WTC11 (cell line): Measurements from ENCODE around the gene TOR1A. TPM values are rescaled to one million over a fixed set of nuclear protein-coding genes. Genes with fewer than 3 reads are reported as not detected.

Experiments used
- ATAC-seq: fragments of 200-7000 bp; cut with Tn5 transposase; 2 replicates; pipeline ENCODE4 v1.10.0; 2021; ENCODE audit warnings: mild to moderate bottlenecking, moderate library complexity
- CTCF ChIA-PET: fragments of 300-600 bp; sonication (Branson Sonifier 250); formaldehyde crosslinking; loops from one replicate; lab custom pipeline; 2021; ENCODE audit warnings: antibody characterized with exemption; lab: Charles Lee
- POLR2A ChIA-PET: fragments of 350-600 bp; sonication (Branson Sonifier 250); formaldehyde crosslinking; loops from one replicate; lab custom pipeline; 2021; ENCODE audit warnings: antibody characterized with exemption; lab: Charles Lee
- DNase-seq: peaks from one replicate; pipeline ENCODE4 v3.0.0; 2021; ENCODE audit warnings: low spot score
- H3K27ac Mint-ChIP-seq: 2 replicates; pipeline ENCODE4 v1.8.0; 2021; ENCODE audit warnings: mixed read lengths
- H3K27me3 Mint-ChIP-seq: 2 replicates; pipeline ENCODE4 v1.8.0; 2021; ENCODE audit warnings: low read depth, mild to moderate bottlenecking, moderate library complexity, mixed read lengths
- H3K36me3 Mint-ChIP-seq: 2 replicates; pipeline ENCODE4 v1.8.0; 2021; ENCODE audit warnings: mixed read lengths
- H3K4me1 Mint-ChIP-seq: 2 replicates; pipeline ENCODE4 v1.8.0; 2022; ENCODE audit warnings: mixed read lengths
- H3K4me3 Mint-ChIP-seq: 2 replicates; pipeline ENCODE4 v1.8.0; 2021; ENCODE audit warnings: mild to moderate bottlenecking, moderate library complexity, mixed read lengths
- H3K9me3 Mint-ChIP-seq: 2 replicates; pipeline ENCODE4 v1.8.0; 2021; ENCODE audit warnings: mixed read lengths
- ATF2 ChIP-seq: sonication (generic); formaldehyde crosslinking; IDR thresholded peaks from 2 replicates; pipeline ENCODE4 v1.8.1; 2022; ENCODE audit warnings: low read depth, missing genetic modification reagents, borderline replicate concordance
- CBFB ChIP-seq: sonication (generic); formaldehyde crosslinking; IDR thresholded peaks from 2 replicates; pipeline ENCODE4 v1.8.1; 2022; ENCODE audit warnings: mild to moderate bottlenecking, low read depth, missing genetic modification reagents
- E2F5 ChIP-seq: sonication (generic); formaldehyde crosslinking; IDR thresholded peaks from 2 replicates; pipeline ENCODE4 v1.8.1; 2022; ENCODE audit warnings: mild to moderate bottlenecking, moderate library complexity, missing genetic modification reagents
- ETV6 ChIP-seq: sonication (generic); formaldehyde crosslinking; IDR thresholded peaks from 2 replicates; pipeline ENCODE4 v1.8.1; 2022; ENCODE audit warnings: mild to moderate bottlenecking, missing genetic modification reagents
- FOXJ3 ChIP-seq: sonication (generic); formaldehyde crosslinking; IDR thresholded peaks from 2 replicates; pipeline ENCODE4 v1.9.0; 2021; ENCODE audit warnings: missing genetic modification reagents, mild to moderate bottlenecking, borderline replicate concordance
- FOXK1 ChIP-seq: sonication (generic); formaldehyde crosslinking; IDR thresholded peaks from 2 replicates; pipeline ENCODE4 v1.8.0; 2022; ENCODE audit warnings: mild to moderate bottlenecking, moderate library complexity, missing genetic modification reagents
- FOXP4 ChIP-seq: sonication (generic); formaldehyde crosslinking; IDR thresholded peaks from 2 replicates; pipeline ENCODE4 v1.8.0; 2022; ENCODE audit warnings: mild to moderate bottlenecking, missing genetic modification reagents
- JUN ChIP-seq: sonication (generic); formaldehyde crosslinking; IDR thresholded peaks from 2 replicates; pipeline ENCODE4 v1.8.0; 2023; ENCODE audit warnings: mild to moderate bottlenecking, missing genetic modification reagents
- MYBL2 ChIP-seq: sonication (generic); formaldehyde crosslinking; IDR thresholded peaks from 2 replicates; pipeline ENCODE4 v1.8.1; 2023; ENCODE audit warnings: mild to moderate bottlenecking, moderate library complexity, missing genetic modification reagents
- NFE2L1 ChIP-seq: sonication (generic); formaldehyde crosslinking; IDR thresholded peaks from 2 replicates; pipeline ENCODE4 v1.8.1; 2023; ENCODE audit warnings: missing genetic modification reagents
- NR2C2 ChIP-seq: sonication (generic); formaldehyde crosslinking; IDR thresholded peaks from 2 replicates; pipeline ENCODE4 v1.8.0; 2022; ENCODE audit warnings: mild to moderate bottlenecking, missing genetic modification reagents
- NR3C1 ChIP-seq: sonication (generic); formaldehyde crosslinking; conservative IDR thresholded peaks from 2 replicates; pipeline ENCODE4 v1.8.1; 2023; ENCODE audit warnings: low read depth, mild to moderate bottlenecking, missing genetic modification reagents
- PRRX2 ChIP-seq: fragments of 250-450 bp; sonication (Bioruptor Pico); IDR thresholded peaks from 2 replicates; pipeline ENCODE4 v1.8.0; 2021; ENCODE audit warnings: mild to moderate bottlenecking
- RELA ChIP-seq: sonication (generic); formaldehyde crosslinking; IDR thresholded peaks from 2 replicates; pipeline ENCODE4 v1.8.1; 2022; ENCODE audit warnings: missing genetic modification reagents, mild to moderate bottlenecking, borderline replicate concordance
- TEAD1 ChIP-seq: sonication (generic); formaldehyde crosslinking; IDR thresholded peaks from 2 replicates; pipeline ENCODE4 v1.8.0; 2022; ENCODE audit warnings: mild to moderate bottlenecking, missing genetic modification reagents
- ZNF138 ChIP-seq: sonication (generic); formaldehyde crosslinking; conservative IDR thresholded peaks from 2 replicates; pipeline ENCODE4 v1.8.1; 2022; ENCODE audit warnings: mild to moderate bottlenecking, moderate library complexity, missing genetic modification reagents
- ZNF317 ChIP-seq: sonication (generic); formaldehyde crosslinking; IDR thresholded peaks from 2 replicates; pipeline ENCODE4 v1.8.1; 2023; ENCODE audit warnings: low read depth, mild to moderate bottlenecking, moderate library complexity, missing genetic modification reagents, borderline replicate concordance
- ZSCAN18 ChIP-seq: fragments of 250-450 bp; sonication (Bioruptor Pico); IDR thresholded peaks from 2 replicates; pipeline ENCODE4 v2.1.2; 2022; ENCODE audit warnings: mild to moderate bottlenecking, moderate library complexity
- total RNA-seq: library from RNA; stranded (reverse); gene quantifications from 3 replicates; pipeline ENCODE4 v1.2.3, GENCODE V29; 2021
- TF ChIP-seq, protein P1 (sequence below): sonication (generic); formaldehyde crosslinking; IDR thresholded peaks from 2 replicates; pipeline ENCODE4 v1.8.0; 2023; ENCODE audit warnings: mild to moderate bottlenecking, missing genetic modification reagents
- TF ChIP-seq, protein P2 (sequence below): sonication (generic); formaldehyde crosslinking; IDR thresholded peaks from 2 replicates; pipeline ENCODE4 v1.8.1; 2023; ENCODE audit warnings: mild to moderate bottlenecking, moderate library complexity, missing genetic modification reagents
- TF ChIP-seq, protein P3 (sequence below): fragments of 250-450 bp; sonication (Bioruptor Pico); IDR thresholded peaks from 2 replicates; pipeline ENCODE4 v1.9.0; 2021; ENCODE audit warnings: moderate library complexity, mild to moderate bottlenecking, inconsistent platforms, borderline replicate concordance
- TF ChIP-seq, protein P4 (sequence below): sonication (generic); formaldehyde crosslinking; IDR thresholded peaks from 2 replicates; pipeline ENCODE4 v1.8.1; 2023; ENCODE audit warnings: mild to moderate bottlenecking, missing genetic modification reagents
- TF ChIP-seq, protein P5 (sequence below): sonication (generic); formaldehyde crosslinking; IDR thresholded peaks from 2 replicates; pipeline ENCODE4 v1.8.0; 2022; ENCODE audit warnings: mild to moderate bottlenecking, missing genetic modification reagents

Gene TOR1A
- total RNA-seq, 1 experiment from 2014 or later: 32.7 TPM

DNA sequence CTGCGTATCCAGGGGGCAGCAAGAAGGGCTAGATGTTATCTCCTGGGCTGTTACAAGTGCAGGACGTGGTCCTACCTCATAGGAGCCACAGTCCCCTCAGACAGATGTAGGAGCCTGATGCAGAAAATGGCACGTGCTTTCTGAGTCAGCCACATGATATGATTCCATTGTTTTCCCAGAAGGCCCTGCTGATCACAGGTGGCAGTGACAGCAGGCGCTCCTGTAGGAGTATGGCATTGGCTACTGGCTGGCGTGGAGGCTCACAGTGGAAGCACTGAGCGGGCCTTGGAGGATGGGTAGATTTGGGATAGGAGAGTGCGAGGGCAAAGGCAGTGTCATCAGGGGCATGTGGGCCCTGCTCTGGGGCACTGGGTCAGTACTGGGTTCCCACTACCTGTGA lies 33.3 kb upstream of the TOR1A start (continued):
- TF ChIP-seq E2F5: no peak
- TF ChIP-seq, protein P1, sequence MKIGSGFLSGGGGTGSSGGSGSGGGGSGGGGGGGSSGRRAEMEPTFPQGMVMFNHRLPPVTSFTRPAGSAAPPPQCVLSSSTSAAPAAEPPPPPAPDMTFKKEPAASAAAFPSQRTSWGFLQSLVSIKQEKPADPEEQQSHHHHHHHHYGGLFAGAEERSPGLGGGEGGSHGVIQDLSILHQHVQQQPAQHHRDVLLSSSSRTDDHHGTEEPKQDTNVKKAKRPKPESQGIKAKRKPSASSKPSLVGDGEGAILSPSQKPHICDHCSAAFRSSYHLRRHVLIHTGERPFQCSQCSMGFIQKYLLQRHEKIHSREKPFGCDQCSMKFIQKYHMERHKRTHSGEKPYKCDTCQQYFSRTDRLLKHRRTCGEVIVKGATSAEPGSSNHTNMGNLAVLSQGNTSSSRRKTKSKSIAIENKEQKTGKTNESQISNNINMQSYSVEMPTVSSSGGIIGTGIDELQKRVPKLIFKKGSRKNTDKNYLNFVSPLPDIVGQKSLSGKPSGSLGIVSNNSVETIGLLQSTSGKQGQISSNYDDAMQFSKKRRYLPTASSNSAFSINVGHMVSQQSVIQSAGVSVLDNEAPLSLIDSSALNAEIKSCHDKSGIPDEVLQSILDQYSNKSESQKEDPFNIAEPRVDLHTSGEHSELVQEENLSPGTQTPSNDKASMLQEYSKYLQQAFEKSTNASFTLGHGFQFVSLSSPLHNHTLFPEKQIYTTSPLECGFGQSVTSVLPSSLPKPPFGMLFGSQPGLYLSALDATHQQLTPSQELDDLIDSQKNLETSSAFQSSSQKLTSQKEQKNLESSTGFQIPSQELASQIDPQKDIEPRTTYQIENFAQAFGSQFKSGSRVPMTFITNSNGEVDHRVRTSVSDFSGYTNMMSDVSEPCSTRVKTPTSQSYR: no peak
- TF ChIP-seq NR3C1 (CRISPR knock-in tag): no peak
- TF ChIP-seq, protein P2, sequence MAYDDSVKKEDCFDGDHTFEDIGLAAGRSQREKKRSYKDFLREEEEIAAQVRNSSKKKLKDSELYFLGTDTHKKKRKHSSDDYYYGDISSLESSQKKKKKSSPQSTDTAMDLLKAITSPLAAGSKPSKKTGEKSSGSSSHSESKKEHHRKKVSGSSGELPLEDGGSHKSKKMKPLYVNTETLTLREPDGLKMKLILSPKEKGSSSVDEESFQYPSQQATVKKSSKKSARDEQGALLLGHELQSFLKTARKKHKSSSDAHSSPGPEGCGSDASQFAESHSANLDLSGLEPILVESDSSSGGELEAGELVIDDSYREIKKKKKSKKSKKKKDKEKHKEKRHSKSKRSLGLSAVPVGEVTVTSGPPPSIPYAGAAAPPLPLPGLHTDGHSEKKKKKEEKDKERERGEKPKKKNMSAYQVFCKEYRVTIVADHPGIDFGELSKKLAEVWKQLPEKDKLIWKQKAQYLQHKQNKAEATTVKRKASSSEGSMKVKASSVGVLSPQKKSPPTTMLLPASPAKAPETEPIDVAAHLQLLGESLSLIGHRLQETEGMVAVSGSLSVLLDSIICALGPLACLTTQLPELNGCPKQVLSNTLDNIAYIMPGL: no peak
- TF ChIP-seq, all 79 proteins: peak for 0

DNA sequence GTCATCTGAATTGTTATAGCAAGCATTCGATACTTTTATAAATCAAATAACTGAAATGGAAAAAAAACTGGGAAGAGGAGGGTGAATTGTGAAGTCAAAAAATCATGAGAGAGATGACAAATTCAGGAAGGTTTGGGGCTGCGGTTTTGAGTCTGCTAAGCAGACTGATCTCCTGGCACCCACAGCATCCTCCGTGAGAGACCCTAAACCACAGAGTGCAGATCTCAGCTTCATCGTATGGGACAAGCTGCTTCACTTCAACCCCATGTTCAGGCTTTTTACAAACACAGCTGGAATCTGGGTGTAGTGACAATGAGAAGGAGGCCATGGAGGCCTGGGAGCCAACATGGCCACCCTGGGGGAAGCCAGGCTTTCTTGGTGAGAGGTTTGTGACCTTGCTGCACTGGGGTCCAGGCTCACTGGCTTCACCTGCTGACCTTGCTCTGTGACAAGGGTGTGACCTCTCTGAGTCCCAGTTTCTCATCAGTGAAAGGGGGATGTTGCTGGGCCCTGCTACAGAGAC lies 30.7 kb upstream of the TOR1A start:
- H3K27me3 Mint-ChIP-seq: no peaks in the 10 kb centered on the region
- POLR2A ChIA-PET: no interaction called here
- H3K9me3 Mint-ChIP-seq: no peaks in the 10 kb centered on the region
- H3K36me3 Mint-ChIP-seq: peaks cover 24% of the 10 kb centered on the region
- no peak for ATAC-seq
- no peaks in the 10 kb centered on the region for H3K4me1 Mint-ChIP-seq
- no peak for DNase-seq
- CTCF ChIA-PET: no interaction called here
- H3K27ac Mint-ChIP-seq: peak overlapping the region; percentile 54; the same call in 1 of the 2 replicates
- no peak overlapping the region for H3K4me3 Mint-ChIP-seq
- TF ChIP-seq, protein P3, sequence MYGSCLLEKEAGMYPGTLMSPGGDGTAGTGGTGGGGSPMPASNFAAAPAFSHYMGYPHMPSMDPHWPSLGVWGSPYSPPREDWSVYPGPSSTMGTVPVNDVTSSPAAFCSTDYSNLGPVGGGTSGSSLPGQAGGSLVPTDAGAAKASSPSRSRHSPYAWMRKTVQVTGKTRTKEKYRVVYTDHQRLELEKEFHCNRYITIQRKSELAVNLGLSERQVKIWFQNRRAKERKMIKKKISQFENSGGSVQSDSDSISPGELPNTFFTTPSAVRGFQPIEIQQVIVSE (CRISPR knock-in tag): no peak
- TF ChIP-seq ZNF317: no peak
- TF ChIP-seq NR2C2 (CRISPR knock-in tag): no peak
- no peak for TF ChIP-seq NFE2L1 (CRISPR knock-in tag)
- TF ChIP-seq, protein P4, sequence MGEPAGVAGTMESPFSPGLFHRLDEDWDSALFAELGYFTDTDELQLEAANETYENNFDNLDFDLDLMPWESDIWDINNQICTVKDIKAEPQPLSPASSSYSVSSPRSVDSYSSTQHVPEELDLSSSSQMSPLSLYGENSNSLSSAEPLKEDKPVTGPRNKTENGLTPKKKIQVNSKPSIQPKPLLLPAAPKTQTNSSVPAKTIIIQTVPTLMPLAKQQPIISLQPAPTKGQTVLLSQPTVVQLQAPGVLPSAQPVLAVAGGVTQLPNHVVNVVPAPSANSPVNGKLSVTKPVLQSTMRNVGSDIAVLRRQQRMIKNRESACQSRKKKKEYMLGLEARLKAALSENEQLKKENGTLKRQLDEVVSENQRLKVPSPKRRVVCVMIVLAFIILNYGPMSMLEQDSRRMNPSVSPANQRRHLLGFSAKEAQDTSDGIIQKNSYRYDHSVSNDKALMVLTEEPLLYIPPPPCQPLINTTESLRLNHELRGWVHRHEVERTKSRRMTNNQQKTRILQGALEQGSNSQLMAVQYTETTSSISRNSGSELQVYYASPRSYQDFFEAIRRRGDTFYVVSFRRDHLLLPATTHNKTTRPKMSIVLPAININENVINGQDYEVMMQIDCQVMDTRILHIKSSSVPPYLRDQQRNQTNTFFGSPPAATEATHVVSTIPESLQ (CRISPR knock-in tag): no peak
- no peak for TF ChIP-seq FOXK1
- TF ChIP-seq ZSCAN18: no peak
- TF ChIP-seq, protein P5, sequence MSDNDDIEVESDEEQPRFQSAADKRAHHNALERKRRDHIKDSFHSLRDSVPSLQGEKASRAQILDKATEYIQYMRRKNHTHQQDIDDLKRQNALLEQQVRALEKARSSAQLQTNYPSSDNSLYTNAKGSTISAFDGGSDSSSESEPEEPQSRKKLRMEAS: no peak
- no peak for TF ChIP-seq CBFB (CRISPR knock-in tag)
- TF ChIP-seq MYBL2 (CRISPR knock-in tag): no peak
- no peak for TF ChIP-seq ZNF138 (CRISPR knock-in tag)
- no peak for TF ChIP-seq FOXP4
- no peak for TF ChIP-seq ETV6 (CRISPR knock-in tag)
- TF ChIP-seq JUN (CRISPR knock-in tag): no peak
- TF ChIP-seq RELA: no peak
- TF ChIP-seq PRRX2: no peak
- no peak for TF ChIP-seq FOXJ3 (CRISPR knock-in tag)
- TF ChIP-seq TEAD1 (CRISPR knock-in tag): no peak
- no peak for TF ChIP-seq ATF2 (CRISPR knock-in tag)
